SK-N-SH treated with all-trans-retinoic acid at 6 μM for 48 hours (cell line): Measurements from ENCODE around the gene CES5A.

Experiments
- ATAC-seq: fragments of 200-7000 bp; cut with Tn5 transposase; 3 replicates; pipeline ENCODE4 v1.9.1; 2020; ENCODE audit warnings: mild to moderate bottlenecking, moderate library complexity
- ARNTL ChIP-seq: fragments of 450-650 bp; formaldehyde crosslinking; IDR thresholded peaks from 2 replicates; pipeline ENCODE4 v1.5.0; 2020; ENCODE audit warnings: low read depth, mild to moderate bottlenecking, moderate library complexity, borderline replicate concordance
- CSDC2 ChIP-seq: fragments of 250-450 bp; sonication (Bioruptor Pico); IDR thresholded peaks from 2 replicates; pipeline ENCODE4 v1.5.0; 2020; ENCODE audit warnings: mild to moderate bottlenecking, moderate library complexity
- ESRRG ChIP-seq: fragments of 250-450 bp; sonication (Bioruptor Pico); IDR thresholded peaks from 2 replicates; pipeline ENCODE4 v1.6.1; 2021; ENCODE audit warnings: mild to moderate bottlenecking
- GLIS3 ChIP-seq: fragments of 250-450 bp; sonication (Bioruptor Pico); IDR thresholded peaks from 2 replicates; pipeline ENCODE4 v1.5.0; 2020; ENCODE audit warnings: mild to moderate bottlenecking, moderate library complexity
- ISL1 ChIP-seq: fragments of 250-450 bp; sonication (Bioruptor Pico); IDR thresholded peaks from 2 replicates; pipeline ENCODE4 v2.1.2; 2022; ENCODE audit warnings: mild to moderate bottlenecking, moderate library complexity
- OSR1 ChIP-seq: fragments of 250-450 bp; sonication (Bioruptor Pico); IDR thresholded peaks from 2 replicates; pipeline ENCODE4 v1.8.0; 2022; ENCODE audit warnings: moderate library complexity, mild to moderate bottlenecking, inconsistent platforms
- PPARA ChIP-seq: fragments of 250-450 bp; sonication (Bioruptor Pico); IDR thresholded peaks from 2 replicates; pipeline ENCODE4 v1.5.0; 2020; ENCODE audit warnings: mild to moderate bottlenecking, borderline replicate concordance
- RARB ChIP-seq: fragments of 250-450 bp; sonication (Bioruptor Pico); IDR thresholded peaks from 2 replicates; pipeline ENCODE4 v1.8.0; 2021; ENCODE audit warnings: mild to moderate bottlenecking, moderate library complexity
- SNAI2 ChIP-seq: fragments of 250-450 bp; sonication (Bioruptor Pico); IDR thresholded peaks from 2 replicates; pipeline ENCODE4 v1.5.0; 2020; ENCODE audit warnings: mild to moderate bottlenecking, moderate library complexity
- TCF4 ChIP-seq: fragments of 250-450 bp; sonication (Bioruptor Pico); IDR thresholded peaks from 2 replicates; pipeline ENCODE4 v1.8.0; 2021; ENCODE audit warnings: mild to moderate bottlenecking, moderate library complexity, borderline replicate concordance
- TOX ChIP-seq: fragments of 250-450 bp; sonication (Bioruptor Pico); IDR thresholded peaks from 2 replicates; pipeline ENCODE4 v1.8.0; 2021; ENCODE audit warnings: mild to moderate bottlenecking, moderate library complexity, borderline replicate concordance
- ZC3H10 ChIP-seq: fragments of 250-450 bp; sonication (Bioruptor Pico); IDR thresholded peaks from 2 replicates; pipeline ENCODE4 v1.5.1; 2021; ENCODE audit warnings: mild to moderate bottlenecking, moderate library complexity
- ZFP3 ChIP-seq: fragments of 250-450 bp; sonication (Bioruptor Pico); IDR thresholded peaks from 2 replicates; pipeline ENCODE4 v1.5.0; 2020; ENCODE audit warnings: mild to moderate bottlenecking, moderate library complexity
- ZFP30 ChIP-seq: fragments of 450-650 bp; formaldehyde crosslinking; IDR thresholded peaks from 2 replicates; pipeline ENCODE4 v1.5.0; 2022; ENCODE audit warnings: mild to moderate bottlenecking, moderate library complexity
- ZNF565 ChIP-seq: fragments of 450-650 bp; formaldehyde crosslinking; conservative IDR thresholded peaks from 2 replicates; pipeline ENCODE4 v1.5.0; 2020; ENCODE audit warnings: low read depth, mild to moderate bottlenecking, moderate library complexity
- ZNF70 ChIP-seq: fragments of 450-650 bp; formaldehyde crosslinking; IDR thresholded peaks from 2 replicates; pipeline ENCODE4 v1.5.0; 2020; ENCODE audit warnings: mild to moderate bottlenecking, moderate library complexity
- ZNF8 ChIP-seq: fragments of 450-650 bp; formaldehyde crosslinking; IDR thresholded peaks from 2 replicates; pipeline ENCODE4 v1.5.0; 2020; ENCODE audit warnings: mild to moderate bottlenecking, moderate library complexity
- TF ChIP-seq, protein P1 (sequence below): fragments of 250-450 bp; sonication (Bioruptor Pico); IDR thresholded peaks from 2 replicates; pipeline ENCODE4 v1.5.1; 2020; ENCODE audit warnings: low read depth, mild to moderate bottlenecking, moderate library complexity
- TF ChIP-seq, protein P2 (sequence below): fragments of 250-450 bp; sonication (Bioruptor Pico); IDR thresholded peaks from 2 replicates; pipeline ENCODE4 v1.5.1; 2021; ENCODE audit warnings: mild to moderate bottlenecking, moderate library complexity
- TF ChIP-seq, protein P3 (sequence below): fragments of 250-450 bp; sonication (Bioruptor Pico); IDR thresholded peaks from 2 replicates; pipeline ENCODE4 v1.8.0; 2020; ENCODE audit warnings: mild to moderate bottlenecking, moderate library complexity, borderline replicate concordance
- TF ChIP-seq, protein P4 (sequence below): fragments of 250-450 bp; sonication (Bioruptor Pico); IDR thresholded peaks from 2 replicates; pipeline ENCODE4 v1.8.0; 2021; ENCODE audit warnings: low read depth, mild to moderate bottlenecking, moderate library complexity, borderline replicate concordance
- TF ChIP-seq, protein P5 (sequence below): fragments of 250-450 bp; sonication (Bioruptor Pico); IDR thresholded peaks from 2 replicates; pipeline ENCODE4 v1.5.0; 2020; ENCODE audit warnings: mild to moderate bottlenecking, moderate library complexity

The CES5A gene

DNA sequence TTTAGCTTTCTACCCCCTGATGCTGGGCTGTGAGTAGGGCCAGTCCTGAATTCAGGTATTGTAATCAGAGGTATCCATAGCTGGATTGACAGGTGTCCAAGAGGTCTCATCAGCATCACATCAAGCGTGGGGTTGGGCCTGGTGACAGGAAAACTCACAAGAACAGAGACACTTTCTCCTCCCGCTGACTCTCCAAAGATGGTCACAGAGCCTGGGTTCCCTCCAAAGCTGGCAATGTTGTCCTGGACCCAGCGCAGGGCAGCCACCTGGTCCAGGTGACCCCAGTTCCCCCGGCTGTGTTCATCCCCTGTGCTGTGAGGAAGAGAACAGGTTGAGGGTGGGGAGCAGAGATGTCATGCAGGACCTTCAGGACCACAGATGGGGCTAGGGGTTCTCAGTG lies 54.0 kb downstream of the CES5A start:
- ATAC-seq = no peak
- TF ChIP-seq, protein P1, sequence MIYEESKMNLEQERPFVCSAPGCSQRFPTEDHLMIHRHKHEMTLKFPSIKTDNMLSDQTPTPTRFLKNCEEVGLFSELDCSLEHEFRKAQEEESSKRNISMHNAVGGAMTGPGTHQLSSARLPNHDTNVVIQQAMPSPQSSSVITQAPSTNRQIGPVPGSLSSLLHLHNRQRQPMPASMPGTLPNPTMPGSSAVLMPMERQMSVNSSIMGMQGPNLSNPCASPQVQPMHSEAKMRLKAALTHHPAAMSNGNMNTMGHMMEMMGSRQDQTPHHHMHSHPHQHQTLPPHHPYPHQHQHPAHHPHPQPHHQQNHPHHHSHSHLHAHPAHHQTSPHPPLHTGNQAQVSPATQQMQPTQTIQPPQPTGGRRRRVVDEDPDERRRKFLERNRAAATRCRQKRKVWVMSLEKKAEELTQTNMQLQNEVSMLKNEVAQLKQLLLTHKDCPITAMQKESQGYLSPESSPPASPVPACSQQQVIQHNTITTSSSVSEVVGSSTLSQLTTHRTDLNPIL (CRISPR knock-in tag) = no peak
- TF ChIP-seq GLIS3 (CRISPR knock-in tag) (no peak), TCF4 (CRISPR knock-in tag) (no peak), ZNF8 (CRISPR knock-in tag) (no peak), RARB (CRISPR knock-in tag) (no peak), ZFP3 (CRISPR knock-in tag) (no peak), TOX (CRISPR knock-in tag) (no peak), ZNF70 (CRISPR knock-in tag) (no peak), OSR1 (no peak), ZFP30 (CRISPR knock-in tag) (no peak), SNAI2 (CRISPR knock-in tag) (no peak), ARNTL (CRISPR knock-in tag) (no peak), PPARA (no peak), CSDC2 (CRISPR knock-in tag) (no peak), ZC3H10 (CRISPR knock-in tag) (no peak)
- TF ChIP-seq, protein P2, sequence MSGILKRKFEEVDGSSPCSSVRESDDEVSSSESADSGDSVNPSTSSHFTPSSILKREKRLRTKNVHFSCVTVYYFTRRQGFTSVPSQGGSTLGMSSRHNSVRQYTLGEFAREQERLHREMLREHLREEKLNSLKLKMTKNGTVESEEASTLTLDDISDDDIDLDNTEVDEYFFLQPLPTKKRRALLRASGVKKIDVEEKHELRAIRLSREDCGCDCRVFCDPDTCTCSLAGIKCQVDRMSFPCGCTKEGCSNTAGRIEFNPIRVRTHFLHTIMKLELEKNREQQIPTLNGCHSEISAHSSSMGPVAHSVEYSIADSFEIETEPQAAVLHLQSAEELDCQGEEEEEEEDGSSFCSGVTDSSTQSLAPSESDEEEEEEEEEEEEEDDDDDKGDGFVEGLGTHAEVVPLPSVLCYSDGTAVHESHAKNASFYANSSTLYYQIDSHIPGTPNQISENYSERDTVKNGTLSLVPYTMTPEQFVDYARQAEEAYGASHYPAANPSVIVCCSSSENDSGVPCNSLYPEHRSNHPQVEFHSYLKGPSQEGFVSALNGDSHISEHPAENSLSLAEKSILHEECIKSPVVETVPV (CRISPR knock-in tag) = no peak
- TF ChIP-seq, protein P3, sequence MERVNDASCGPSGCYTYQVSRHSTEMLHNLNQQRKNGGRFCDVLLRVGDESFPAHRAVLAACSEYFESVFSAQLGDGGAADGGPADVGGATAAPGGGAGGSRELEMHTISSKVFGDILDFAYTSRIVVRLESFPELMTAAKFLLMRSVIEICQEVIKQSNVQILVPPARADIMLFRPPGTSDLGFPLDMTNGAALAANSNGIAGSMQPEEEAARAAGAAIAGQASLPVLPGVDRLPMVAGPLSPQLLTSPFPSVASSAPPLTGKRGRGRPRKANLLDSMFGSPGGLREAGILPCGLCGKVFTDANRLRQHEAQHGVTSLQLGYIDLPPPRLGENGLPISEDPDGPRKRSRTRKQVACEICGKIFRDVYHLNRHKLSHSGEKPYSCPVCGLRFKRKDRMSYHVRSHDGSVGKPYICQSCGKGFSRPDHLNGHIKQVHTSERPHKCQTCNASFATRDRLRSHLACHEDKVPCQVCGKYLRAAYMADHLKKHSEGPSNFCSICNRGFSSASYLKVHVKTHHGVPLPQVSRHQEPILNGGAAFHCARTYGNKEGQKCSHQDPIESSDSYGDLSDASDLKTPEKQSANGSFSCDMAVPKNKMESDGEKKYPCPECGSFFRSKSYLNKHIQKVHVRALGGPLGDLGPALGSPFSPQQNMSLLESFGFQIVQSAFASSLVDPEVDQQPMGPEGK (CRISPR knock-in tag) = no peak
- TF ChIP-seq, protein P4, sequence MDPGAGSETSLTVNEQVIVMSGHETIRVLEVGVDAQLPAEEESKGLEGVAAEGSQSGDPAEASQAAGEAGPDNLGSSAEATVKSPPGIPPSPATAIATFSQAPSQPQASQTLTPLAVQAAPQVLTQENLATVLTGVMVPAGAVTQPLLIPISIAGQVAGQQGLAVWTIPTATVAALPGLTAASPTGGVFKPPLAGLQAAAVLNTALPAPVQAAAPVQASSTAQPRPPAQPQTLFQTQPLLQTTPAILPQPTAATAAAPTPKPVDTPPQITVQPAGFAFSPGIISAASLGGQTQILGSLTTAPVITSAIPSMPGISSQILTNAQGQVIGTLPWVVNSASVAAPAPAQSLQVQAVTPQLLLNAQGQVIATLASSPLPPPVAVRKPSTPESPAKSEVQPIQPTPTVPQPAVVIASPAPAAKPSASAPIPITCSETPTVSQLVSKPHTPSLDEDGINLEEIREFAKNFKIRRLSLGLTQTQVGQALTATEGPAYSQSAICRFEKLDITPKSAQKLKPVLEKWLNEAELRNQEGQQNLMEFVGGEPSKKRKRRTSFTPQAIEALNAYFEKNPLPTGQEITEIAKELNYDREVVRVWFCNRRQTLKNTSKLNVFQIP (CRISPR knock-in tag) = no peak

DNA sequence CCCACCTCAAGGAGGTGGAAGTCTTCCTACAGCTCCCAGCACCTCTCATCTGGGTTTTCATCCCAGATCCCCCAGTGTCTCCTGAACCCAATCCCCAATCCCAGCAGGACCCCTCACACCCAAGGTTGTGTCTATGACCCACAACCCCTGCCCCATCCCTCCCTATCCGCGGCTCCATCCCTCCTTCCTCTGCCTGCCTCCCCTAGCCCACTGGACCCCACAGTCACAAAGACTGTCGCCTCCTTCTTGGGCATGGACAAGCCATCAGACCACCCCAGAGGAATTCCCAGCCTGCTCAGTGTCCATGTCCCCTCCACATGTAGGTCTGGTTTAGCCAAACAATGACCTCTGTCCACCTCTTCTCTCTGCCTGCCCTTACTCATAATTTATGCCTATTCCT lies 54.6 kb downstream of the CES5A start:
- no peak for ATAC-seq
- TF ChIP-seq RARB (CRISPR knock-in tag) (no peak), GLIS3 (CRISPR knock-in tag) (no peak), TOX (CRISPR knock-in tag) (no peak), ZFP3 (CRISPR knock-in tag) (no peak), TCF4 (CRISPR knock-in tag) (no peak), ISL1 (no peak), ZNF565 (no peak), ZNF8 (CRISPR knock-in tag) (no peak), ESRRG (no peak)
- TF ChIP-seq, protein P2 (CRISPR knock-in tag) = no peak
- TF ChIP-seq, protein P3 (CRISPR knock-in tag) = no peak
- TF ChIP-seq, protein P5, sequence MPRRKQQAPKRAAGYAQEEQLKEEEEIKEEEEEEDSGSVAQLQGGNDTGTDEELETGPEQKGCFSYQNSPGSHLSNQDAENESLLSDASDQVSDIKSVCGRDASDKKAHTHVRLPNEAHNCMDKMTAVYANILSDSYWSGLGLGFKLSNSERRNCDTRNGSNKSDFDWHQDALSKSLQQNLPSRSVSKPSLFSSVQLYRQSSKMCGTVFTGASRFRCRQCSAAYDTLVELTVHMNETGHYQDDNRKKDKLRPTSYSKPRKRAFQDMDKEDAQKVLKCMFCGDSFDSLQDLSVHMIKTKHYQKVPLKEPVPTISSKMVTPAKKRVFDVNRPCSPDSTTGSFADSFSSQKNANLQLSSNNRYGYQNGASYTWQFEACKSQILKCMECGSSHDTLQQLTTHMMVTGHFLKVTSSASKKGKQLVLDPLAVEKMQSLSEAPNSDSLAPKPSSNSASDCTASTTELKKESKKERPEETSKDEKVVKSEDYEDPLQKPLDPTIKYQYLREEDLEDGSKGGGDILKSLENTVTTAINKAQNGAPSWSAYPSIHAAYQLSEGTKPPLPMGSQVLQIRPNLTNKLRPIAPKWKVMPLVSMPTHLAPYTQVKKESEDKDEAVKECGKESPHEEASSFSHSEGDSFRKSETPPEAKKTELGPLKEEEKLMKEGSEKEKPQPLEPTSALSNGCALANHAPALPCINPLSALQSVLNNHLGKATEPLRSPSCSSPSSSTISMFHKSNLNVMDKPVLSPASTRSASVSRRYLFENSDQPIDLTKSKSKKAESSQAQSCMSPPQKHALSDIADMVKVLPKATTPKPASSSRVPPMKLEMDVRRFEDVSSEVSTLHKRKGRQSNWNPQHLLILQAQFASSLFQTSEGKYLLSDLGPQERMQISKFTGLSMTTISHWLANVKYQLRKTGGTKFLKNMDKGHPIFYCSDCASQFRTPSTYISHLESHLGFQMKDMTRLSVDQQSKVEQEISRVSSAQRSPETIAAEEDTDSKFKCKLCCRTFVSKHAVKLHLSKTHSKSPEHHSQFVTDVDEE (CRISPR knock-in tag) = no peak
- TF ChIP-seq, all 23 proteins: peak for 0
